ENCODE data around the gene ANKRD63.

ANKRD63 gene

GRCh38 chr15:40258544-40258943 is 24.3 kb downstream of the ANKRD63 start:
- H3K36me3 ChIP-seq (ENCODE audit: insufficient read depth, low read length): no peaks in the 10 kb centered on the region
- no peak overlapping the region for H3K9ac ChIP-seq (ENCODE audit: low read depth, low read length)
- H3K27me3 ChIP-seq (ENCODE audit: insufficient read depth, low read length, poor library complexity): peaks cover 2% of the 10 kb centered on the region
- no peak overlapping the region for H2AFZ ChIP-seq (ENCODE audit: low read depth, low read length)
- no peak overlapping the region for H3K27ac ChIP-seq (ENCODE audit: low read length)
- DNase-seq (no peak), ATAC-seq (ENCODE audit: insufficient read depth, low read depth) (no peak)
- no peaks in the 10 kb centered on the region for H3K9me3 ChIP-seq (ENCODE audit: insufficient read depth, low read length, severe bottlenecking)
- no peak overlapping the region for H3K4me2 ChIP-seq (ENCODE audit: insufficient read depth, low read length)
- H3K79me2 ChIP-seq (ENCODE audit: insufficient read depth, low read length): no peaks in the 10 kb centered on the region
- TF ChIP-seq EZH2 (IDR thresholded peaks at IDR 0.05; ENCODE audit: borderline replicate concordance, low read depth, low read length, severe bottlenecking): no peak
- TF ChIP-seq, protein P1, sequence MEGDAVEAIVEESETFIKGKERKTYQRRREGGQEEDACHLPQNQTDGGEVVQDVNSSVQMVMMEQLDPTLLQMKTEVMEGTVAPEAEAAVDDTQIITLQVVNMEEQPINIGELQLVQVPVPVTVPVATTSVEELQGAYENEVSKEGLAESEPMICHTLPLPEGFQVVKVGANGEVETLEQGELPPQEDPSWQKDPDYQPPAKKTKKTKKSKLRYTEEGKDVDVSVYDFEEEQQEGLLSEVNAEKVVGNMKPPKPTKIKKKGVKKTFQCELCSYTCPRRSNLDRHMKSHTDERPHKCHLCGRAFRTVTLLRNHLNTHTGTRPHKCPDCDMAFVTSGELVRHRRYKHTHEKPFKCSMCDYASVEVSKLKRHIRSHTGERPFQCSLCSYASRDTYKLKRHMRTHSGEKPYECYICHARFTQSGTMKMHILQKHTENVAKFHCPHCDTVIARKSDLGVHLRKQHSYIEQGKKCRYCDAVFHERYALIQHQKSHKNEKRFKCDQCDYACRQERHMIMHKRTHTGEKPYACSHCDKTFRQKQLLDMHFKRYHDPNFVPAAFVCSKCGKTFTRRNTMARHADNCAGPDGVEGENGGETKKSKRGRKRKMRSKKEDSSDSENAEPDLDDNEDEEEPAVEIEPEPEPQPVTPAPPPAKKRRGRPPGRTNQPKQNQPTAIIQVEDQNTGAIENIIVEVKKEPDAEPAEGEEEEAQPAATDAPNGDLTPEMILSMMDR (IDR thresholded peaks at IDR 0.05; ENCODE audit: borderline replicate concordance, extremely low read depth, low read length, poor library complexity, severe bottlenecking): no peak
- H3K4me1 ChIP-seq (ENCODE audit: insufficient read depth, low read length): no peaks in the 10 kb centered on the region
- no peaks in the 10 kb centered on the region for H4K20me1 ChIP-seq (ENCODE audit: insufficient read depth, low read length)
- no peak overlapping the region for H3K4me3 ChIP-seq (ENCODE audit: low read depth in 1 of 2, low read length in 2 of 2)

- Histone ChIP-seq H3K27ac (ENCODE audit: low read length) (no peak overlapping the region), H3K79me2 (ENCODE audit: insufficient read depth, low read length) (no peaks in the 10 kb centered on the region), H3K27me3 (ENCODE audit: insufficient read depth, low read length, poor library complexity) (peaks cover 2% of the 10 kb centered on the region), H3K9me3 (ENCODE audit: insufficient read depth, low read length, severe bottlenecking) (no peaks in the 10 kb centered on the region), H3K9ac (ENCODE audit: low read depth, low read length) (no peak overlapping the region), H3K4me2 (ENCODE audit: insufficient read depth, low read length) (no peak overlapping the region), H2AFZ (ENCODE audit: low read depth, low read length) (no peak overlapping the region), H3K4me1 (ENCODE audit: insufficient read depth, low read length) (no peaks in the 10 kb centered on the region), H4K20me1 (ENCODE audit: insufficient read depth, low read length) (no peaks in the 10 kb centered on the region), H3K36me3 (ENCODE audit: insufficient read depth, low read length) (no peaks in the 10 kb centered on the region), H3K4me3 (ENCODE audit: low read depth in 1 of 2, low read length in 2 of 2) (no peak overlapping the region)
- DNase-seq (no peak), ATAC-seq (ENCODE audit: insufficient read depth, low read depth) (no peak)
- TF ChIP-seq, protein P1 (IDR thresholded peaks at IDR 0.05; ENCODE audit: borderline replicate concordance, extremely low read depth, low read length, poor library complexity, severe bottlenecking): no peak
- no peak for TF ChIP-seq EZH2 (IDR thresholded peaks at IDR 0.05; ENCODE audit: borderline replicate concordance, low read depth, low read length, severe bottlenecking)
These were observed 25.0 kb downstream of the ANKRD63 start for GRCh38 chr15:40257656-40258450.

- no peak overlapping the region for H2AFZ ChIP-seq (ENCODE audit: low read depth, low read length)
- H3K79me2 ChIP-seq (ENCODE audit: insufficient read depth, low read length): no peaks in the 10 kb centered on the region
- ATAC-seq (ENCODE audit: insufficient read depth, low read depth) (no peak), DNase-seq (no peak)
- H3K27ac ChIP-seq (ENCODE audit: low read length): no peak overlapping the region
- H3K4me2 ChIP-seq (ENCODE audit: insufficient read depth, low read length): no peak overlapping the region
- H3K9ac ChIP-seq (ENCODE audit: low read depth, low read length): no peak overlapping the region
- H4K20me1 ChIP-seq (ENCODE audit: insufficient read depth, low read length): no peaks in the 10 kb centered on the region
- H3K4me3 ChIP-seq (ENCODE audit: low read depth in 1 of 2, low read length in 2 of 2): no peak overlapping the region
- TF ChIP-seq EZH2 (IDR thresholded peaks at IDR 0.05; ENCODE audit: borderline replicate concordance, low read depth, low read length, severe bottlenecking): no peak
- TF ChIP-seq, protein P1 (IDR thresholded peaks at IDR 0.05; ENCODE audit: borderline replicate concordance, extremely low read depth, low read length, poor library complexity, severe bottlenecking): no peak
- H3K27me3 ChIP-seq (ENCODE audit: insufficient read depth, low read length, poor library complexity): peaks cover 2% of the 10 kb centered on the region
- no peaks in the 10 kb centered on the region for H3K4me1 ChIP-seq (ENCODE audit: insufficient read depth, low read length)
- no peaks in the 10 kb centered on the region for H3K36me3 ChIP-seq (ENCODE audit: insufficient read depth, low read length)
- no peaks in the 10 kb centered on the region for H3K9me3 ChIP-seq (ENCODE audit: insufficient read depth, low read length, severe bottlenecking)
These were observed 26.1 kb downstream of the ANKRD63 start for GRCh38 chr15:40256638-40257235.
